Mucosa of descending colon (tissue), 3 donors: ENCODE data around the gene TMOD3. TPM values are rescaled to one million over a fixed set of nuclear protein-coding genes. Genes with fewer than 3 reads are reported as not detected.
"Not testable (repeated sequence)": the region's sequence is repeated elsewhere in the genome, so short reads cannot be mapped to it uniquely, and the experiment has no call there.

Source experiments
- ATAC-seq: fragments of 200-7000 bp; cut with Tn5 transposase; one replicate; pipeline ENCODE4 v1.9.1; 2020; ENCODE audit warnings: mild to moderate bottlenecking, moderate library complexity
- DNase-seq, 3 donors: peaks; one replicate each; pipeline ENCODE4 v3.0.0-alpha.2; 2020
- H3K36me3 ChIP-seq: fragments of 200-600 bp; one replicate; pipeline ENCODE4 v1.8.0; 2021; ENCODE audit warnings: low read depth, mild to moderate bottlenecking
- H3K4me1 ChIP-seq: fragments of 200-600 bp; one replicate; pipeline ENCODE4 v1.8.0; 2021; ENCODE audit warnings: low read depth, mild to moderate bottlenecking
- H3K4me3 ChIP-seq: fragments of 200-600 bp; one replicate; pipeline ENCODE4 v1.8.0; 2021; ENCODE audit warnings: mild to moderate bottlenecking
- H3K9me3 ChIP-seq: fragments of 200-600 bp; one replicate; pipeline ENCODE4 v1.8.0; 2021; ENCODE audit warnings: mild to moderate bottlenecking
- CTCF ChIP-seq: fragments of 200-600 bp; IDR thresholded peaks from one replicate; pipeline ENCODE4 v1.8.0; 2022; ENCODE audit warnings: antibody characterized with exemption, mild to moderate bottlenecking
- intact Hi-C, 2 donors: fragments of 100-400 bp; cut with DNase I in 1 of 2; cut with micrococcal nuclease in 1 of 2; formaldehyde crosslinking; loops; one replicate each; pipeline versions ENCODE4 v1.11.0 to v1.11.1; 2022; cut with DNase I, micrococcal nuclease
- long read RNA-seq, 2 donors: library from polyadenylated mRNA; unstranded; transcript quantifications; one replicate each; pipeline ENCODE4 v2.0.0, GENCODE V29; 2019 to 2021
- total RNA-seq, 3 donors: library from RNA; stranded (reverse); fragmentation: NEBNext Ultra II Directional in 2 of 3; extraction: Animal tissue kit (Norgen Biotek cat#: 25700) in 2 of 3; gene quantifications; one replicate each; pipeline versions ENCODE4 v1.2.1 to v1.2.4, GENCODE V29; 2021 to 2023
- donor health status: DM: no; HTN: no; CAD: no; lungs with moderate emphysema.
- donor health status: DM: no; HTN: no; CAD: no.
- donor health status: DM: no; HTN: yes; CAD: no.

TMOD3 gene
- total RNA-seq: 10 to 100 TPM; 43.8 to 65.2 (median 63.7) TPM
- long read RNA-seq, donor 1, full-length matches to known transcripts: 24 of 35 reads
- long read RNA-seq, donor 1, partial matches to known transcripts: 4 of 35 reads
- long read RNA-seq, donor 1, other reads (novel, unspliced or antisense): 7 of 35 reads
- long read RNA-seq, donor 2, full-length matches to known transcripts: 20 of 47 reads
- long read RNA-seq, donor 2, partial matches to known transcripts: 18 of 47 reads
- long read RNA-seq, donor 2, other reads (novel, unspliced or antisense): 9 of 47 reads

DNA sequence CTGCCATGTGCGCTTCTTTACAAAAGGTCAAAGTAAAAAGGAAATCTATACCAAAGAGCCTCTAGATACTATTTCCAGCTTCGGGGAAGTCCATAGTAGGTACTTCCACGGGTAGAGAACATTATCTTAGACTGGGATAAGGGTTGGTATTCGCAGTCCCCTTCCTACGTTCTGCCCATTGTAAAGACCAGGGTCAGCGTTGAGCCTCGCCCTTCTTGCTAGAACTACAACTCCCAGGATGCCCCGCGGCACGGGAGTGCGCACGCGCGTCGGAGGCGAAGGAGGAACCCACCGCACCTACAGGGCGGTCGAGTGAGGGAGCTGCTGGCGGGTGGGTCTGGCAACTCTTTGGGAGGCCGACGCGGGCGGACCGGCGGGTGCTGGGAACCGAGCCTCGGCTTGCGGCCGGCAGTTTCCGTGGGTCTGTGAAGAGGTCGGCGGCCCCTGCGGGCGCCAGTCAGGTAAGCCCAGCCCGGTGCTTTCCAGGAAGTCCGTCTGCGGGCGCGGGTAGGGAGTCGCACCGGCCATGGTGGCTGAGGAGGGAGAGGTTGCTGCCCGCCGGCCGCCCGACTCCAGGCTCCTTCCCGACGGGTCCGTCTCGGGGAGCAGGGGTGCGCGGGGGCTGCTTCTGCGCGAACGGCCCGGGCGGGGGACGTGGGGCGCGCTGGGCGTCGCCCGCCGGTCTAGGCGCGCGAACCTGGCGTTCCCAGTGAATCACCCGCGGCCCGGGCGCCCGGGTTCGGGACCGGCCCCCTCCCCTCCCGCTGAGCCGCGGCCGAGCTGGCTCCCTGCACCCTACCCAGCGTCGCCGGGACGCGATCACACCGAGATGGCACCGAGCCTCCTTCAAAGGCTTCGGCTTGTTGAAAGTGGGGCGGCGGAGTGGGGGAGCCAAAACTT is at the start of gene TMOD3:
TSS of gene TMOD3 (plus strand) at position 278 of the 900 bp plus-strand sequence. CDS start 33,232 bp downstream, outside the sequence.
- ATAC-seq: peak; percentile 95
- H3K4me3 ChIP-seq: peak within 1 kb of the TSS; percentile 84
- peaks cover 16% of the 10 kb centered on the region for H3K4me1 ChIP-seq
- H3K9me3 ChIP-seq: no peaks in the 10 kb centered on the region
- intact Hi-C loops: no loop called here
- no peak for TF ChIP-seq CTCF
- no peaks in the 10 kb centered on the region for H3K36me3 ChIP-seq
- peak; percentile 95 to 98 (median 96) for DNase-seq

DNA sequence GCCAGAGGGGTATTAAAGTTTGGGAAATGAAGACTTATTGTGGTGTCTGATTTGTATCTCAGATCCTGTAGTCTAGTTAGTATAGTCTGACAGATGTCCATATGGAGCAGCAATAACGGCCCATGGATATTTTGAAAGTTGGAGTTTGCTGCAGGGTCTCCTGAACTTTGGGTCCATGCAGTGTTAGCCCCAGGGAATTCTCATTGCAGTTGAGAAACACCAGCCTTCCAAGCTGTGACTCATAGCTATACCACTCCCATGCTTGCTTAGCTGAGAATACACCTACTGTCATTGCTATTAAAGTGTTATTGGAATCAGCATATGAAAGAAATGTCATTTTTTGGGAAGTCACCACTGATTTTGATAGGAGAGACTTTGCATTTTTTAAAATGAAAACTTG is 48.8 kb upstream of the TMOD3 start:
- TF ChIP-seq CTCF: no peak
- no peak for ATAC-seq
- no peaks in the 10 kb centered on the region for H3K9me3 ChIP-seq
- no peak for DNase-seq
- H3K36me3 ChIP-seq: no peaks in the 10 kb centered on the region
- no peaks in the 10 kb centered on the region for H3K4me1 ChIP-seq
- intact Hi-C loops: no loop called here
- H3K4me3 ChIP-seq: no peak overlapping the region

- ATAC-seq: no peak
- intact Hi-C loops: no loop called here
- H3K36me3 ChIP-seq: no peaks in the 10 kb centered on the region
These were observed 47.9 kb upstream of the TMOD3 start for GRCh38 chr15:51781506-51781905.

GRCh38 chr15:51782357-51782896 is 47.0 kb upstream of the TMOD3 start:
- no peaks in the 10 kb centered on the region for H3K36me3 ChIP-seq
- no peak overlapping the region for H3K4me3 ChIP-seq
- peak; percentile 30 for ATAC-seq
- no peaks in the 10 kb centered on the region for H3K4me1 ChIP-seq
- intact Hi-C loops: no loop called here
- DNase-seq: no peak
- no peaks in the 10 kb centered on the region for H3K9me3 ChIP-seq
- TF ChIP-seq CTCF: no peak

More at GRCh38 chr15:51781506-51781905, 47.9 kb upstream of the TMOD3 start:
- no peak for DNase-seq
- Histone ChIP-seq H3K4me3 (no peak overlapping the region), H3K4me1 (no peaks in the 10 kb centered on the region), H3K9me3 (no peaks in the 10 kb centered on the region)
- TF ChIP-seq CTCF: no peak

GRCh38 chr15:51783967-51784366 is 45.5 kb upstream of the TMOD3 start:
- no peaks in the 10 kb centered on the region for H3K4me1 ChIP-seq
- no peaks in the 10 kb centered on the region for H3K9me3 ChIP-seq
- intact Hi-C loops: no loop called here
- no peaks in the 10 kb centered on the region for H3K36me3 ChIP-seq
- ATAC-seq (no peak), DNase-seq (no peak)
- no peak overlapping the region for H3K4me3 ChIP-seq
- TF ChIP-seq CTCF: no peak

DNA sequence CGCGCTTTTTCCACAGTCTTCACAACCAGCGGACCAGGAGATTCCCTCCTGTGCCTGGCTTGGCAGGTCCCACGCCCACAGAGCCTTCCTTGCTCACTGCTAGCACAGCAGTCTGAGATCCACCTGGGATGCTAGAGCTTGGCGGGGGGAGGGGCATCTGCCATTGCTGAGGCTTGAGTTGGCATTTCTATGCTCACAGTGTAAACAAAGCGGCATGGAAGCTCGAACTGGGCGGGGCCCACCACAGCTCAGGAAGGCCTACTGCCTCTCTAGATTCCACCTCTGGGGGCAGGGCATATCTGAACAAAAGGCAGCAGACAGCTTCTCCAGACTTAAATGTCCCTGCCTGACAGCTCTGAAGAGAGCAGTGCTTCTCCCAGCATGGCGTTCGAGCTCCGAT is 42.3 kb upstream of the TMOD3 start:
- H3K9me3 ChIP-seq, H3K4me3 ChIP-seq, H3K4me1 ChIP-seq, ATAC-seq, H3K36me3 ChIP-seq, DNase-seq, intact Hi-C loops: not testable (repeated sequence)

- H3K4me1 ChIP-seq, DNase-seq, intact Hi-C loops, H3K4me3 ChIP-seq, ATAC-seq, H3K9me3 ChIP-seq, H3K36me3 ChIP-seq: not testable (repeated sequence)
These were observed 37.0 kb upstream of the TMOD3 start for GRCh38 chr15:51792474-51792873.
